Activated effector memory CD4-positive, alpha-beta T cell treated with anti-CD3 and anti-CD28 coated beads, Interleukin-2, amount 50 U/mL, for 16 hours (primary cell): ENCODE results near the gene OAS3.
"Not testable (repeated sequence)": the region's sequence is repeated elsewhere in the genome, so short reads cannot be mapped to it uniquely, and the experiment has no call there.

Experiments used
- DNase-seq: peaks from one replicate; pipeline ENCODE4 v3.0.0-alpha.2; 2020

Gene OAS3

GRCh38 chr12:112927475-112927874 lies 10.8 kb upstream of the OAS3 start:
- DNase-seq, result no peak

- DNase-seq, result no peak
These were observed 10.3 kb upstream of the OAS3 start for GRCh38 chr12:112927925-112928324.

GRCh38 chr12:112928978-112929377 lies 9.3 kb upstream of the OAS3 start:
- DNase-seq, result no peak

DNA sequence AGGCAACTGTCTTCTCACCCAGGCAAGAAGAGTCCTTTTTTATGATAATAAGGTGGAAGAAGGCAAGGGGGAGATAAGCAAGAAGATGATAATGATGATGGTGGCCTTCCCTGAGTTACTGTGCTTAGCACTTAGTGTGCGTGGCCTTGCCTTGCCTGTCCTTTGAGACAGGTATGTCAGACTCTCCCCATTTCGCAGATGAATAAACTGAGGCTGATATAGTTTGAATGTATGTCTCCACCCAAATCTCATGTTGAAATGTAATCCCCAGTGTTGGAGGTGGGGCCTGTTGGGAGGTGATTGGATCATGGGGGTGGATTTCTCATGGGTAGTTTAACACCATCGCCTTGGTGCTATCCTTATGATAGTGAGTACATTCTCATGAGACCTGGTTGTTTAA lies 8.6 kb upstream of the OAS3 start:
- no peak for DNase-seq

GRCh38 chr12:112930350-112930749 lies 7.9 kb upstream of the OAS3 start:
- DNase-seq, result no peak

DNA sequence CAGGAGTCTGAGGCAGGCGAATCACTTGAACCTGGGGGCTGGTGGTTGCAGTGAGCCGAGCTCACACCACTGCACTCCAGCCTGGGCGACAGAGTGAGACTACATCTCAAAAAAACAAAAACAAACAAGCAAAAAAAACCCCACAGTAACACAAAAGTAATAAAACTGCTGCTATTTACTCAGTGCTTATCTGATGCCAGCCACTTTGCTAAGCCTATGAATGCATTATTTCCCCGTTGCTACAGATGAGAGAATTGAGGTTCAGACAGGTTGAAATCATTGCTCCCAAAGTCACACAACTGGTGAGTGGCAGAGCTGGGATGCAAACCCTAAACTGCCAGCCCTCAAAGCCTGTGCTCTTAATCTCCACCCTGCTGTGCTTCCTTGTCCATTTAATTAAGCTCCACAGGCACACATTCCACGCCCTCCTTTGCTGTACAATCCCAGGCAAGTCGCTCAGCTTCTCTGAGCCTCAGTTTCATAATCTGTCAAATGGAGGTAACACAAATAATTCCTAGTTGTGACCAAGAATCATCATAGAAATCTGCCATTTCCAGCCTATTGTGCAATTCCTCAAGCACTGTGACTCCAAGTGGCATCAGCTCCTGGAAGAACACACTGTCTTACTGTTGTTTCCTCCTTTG lies 5.7 kb upstream of the OAS3 start:
- DNase-seq, result no peak

DNA sequence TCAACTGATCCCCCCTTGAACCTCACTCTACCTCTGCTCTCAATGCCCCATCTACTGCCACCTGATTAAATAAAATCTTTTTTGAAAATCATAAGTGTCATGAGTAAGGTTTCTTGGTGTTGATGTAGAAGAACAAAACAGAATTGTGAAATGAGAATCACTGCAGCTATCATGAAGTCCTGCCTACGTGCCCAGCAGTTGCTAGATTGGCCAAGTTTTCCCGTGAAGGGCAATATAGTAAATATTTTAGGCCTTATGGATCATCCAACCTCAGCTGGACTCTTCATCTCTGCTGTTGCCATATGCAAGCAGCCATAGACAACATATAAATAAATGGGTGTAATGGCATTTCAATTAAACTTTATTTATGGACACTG lies 5.2 kb upstream of the OAS3 start:
- DNase-seq, result no peak

- DNase-seq, result no peak
These were observed 2.0 kb upstream of the OAS3 start for GRCh38 chr12:112936264-112936663.

DNA sequence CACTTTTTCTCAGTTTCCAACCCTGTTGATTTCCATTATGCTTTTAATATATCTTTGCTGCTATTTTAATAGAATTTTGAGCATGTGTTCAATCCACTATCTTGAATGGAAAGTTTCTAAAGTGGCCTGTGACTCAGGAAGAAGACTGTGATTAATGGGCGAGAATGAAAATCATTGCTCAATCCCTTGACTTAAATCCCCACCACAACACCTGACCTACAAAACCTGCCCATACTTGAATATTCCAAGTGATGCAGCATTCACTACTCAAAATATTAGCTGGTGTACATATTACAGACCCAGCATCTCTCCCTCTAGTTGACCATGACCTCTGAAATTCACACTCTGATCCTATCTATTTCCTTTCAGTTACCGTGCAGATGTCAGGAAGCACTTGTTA lies 1.3 kb upstream of the OAS3 start:
- DNase-seq, result no peak

- DNase-seq, result no peak
These were observed 477 bp downstream of the OAS3 start for GRCh38 chr12:112938751-112939150.

GRCh38 chr12:112939761-112940381 lies 1.6 kb downstream of the OAS3 start:
- no peak for DNase-seq

DNA sequence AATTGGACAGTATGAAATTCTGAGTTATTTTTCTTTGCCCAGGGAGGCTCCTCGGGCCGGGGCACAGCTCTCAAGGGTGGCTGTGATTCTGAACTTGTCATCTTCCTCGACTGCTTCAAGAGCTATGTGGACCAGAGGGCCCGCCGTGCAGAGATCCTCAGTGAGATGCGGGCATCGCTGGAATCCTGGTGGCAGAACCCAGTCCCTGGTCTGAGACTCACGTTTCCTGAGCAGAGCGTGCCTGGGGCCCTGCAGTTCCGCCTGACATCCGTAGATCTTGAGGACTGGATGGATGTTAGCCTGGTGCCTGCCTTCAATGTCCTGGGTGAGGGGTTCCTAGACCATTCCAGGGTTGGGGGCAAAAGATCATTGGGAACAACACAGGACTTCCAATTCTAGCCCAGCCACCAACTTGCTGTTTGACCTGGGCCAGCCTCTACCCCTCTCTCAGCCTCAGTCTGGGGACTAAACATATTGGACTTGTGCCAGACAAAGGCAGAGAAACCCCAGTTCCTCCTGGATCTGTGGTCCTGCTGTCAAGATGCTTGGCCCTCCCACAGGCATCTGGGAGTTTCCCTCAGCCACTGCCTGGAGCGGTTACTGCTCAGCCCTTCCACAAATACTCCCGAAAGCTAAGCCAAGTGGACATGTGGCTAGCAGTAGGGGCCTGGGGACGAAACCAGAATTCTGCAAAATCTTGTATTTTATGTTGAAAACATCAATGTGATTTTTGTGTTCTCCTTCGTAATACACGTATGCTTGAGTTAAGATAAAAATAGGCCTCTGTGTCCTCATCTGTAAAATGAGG lies 3.5 kb downstream of the OAS3 start:
- DNase-seq, result no peak

DNA sequence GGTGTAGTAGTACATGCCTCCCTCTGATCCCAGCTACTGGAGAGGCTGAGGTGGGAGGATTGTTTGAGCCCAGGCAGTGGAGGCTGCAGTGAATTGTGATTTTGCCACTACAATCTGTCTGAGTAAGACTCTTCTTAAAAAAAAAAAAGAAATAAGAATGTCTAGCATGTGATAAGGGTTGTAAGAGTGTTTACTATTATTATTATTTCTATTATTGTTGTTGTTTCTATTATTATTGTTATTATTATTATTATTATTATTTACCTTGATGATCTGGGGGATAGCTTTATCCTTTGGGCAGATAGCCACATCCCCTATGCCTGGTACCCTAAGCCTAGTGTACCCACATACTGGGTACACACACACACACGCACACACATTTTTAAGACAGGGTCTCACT lies 4.3 kb downstream of the OAS3 start:
- no peak for DNase-seq

- DNase-seq, result no peak
These were observed 5.9 kb downstream of the OAS3 start for GRCh38 chr12:112944024-112944690.

DNA sequence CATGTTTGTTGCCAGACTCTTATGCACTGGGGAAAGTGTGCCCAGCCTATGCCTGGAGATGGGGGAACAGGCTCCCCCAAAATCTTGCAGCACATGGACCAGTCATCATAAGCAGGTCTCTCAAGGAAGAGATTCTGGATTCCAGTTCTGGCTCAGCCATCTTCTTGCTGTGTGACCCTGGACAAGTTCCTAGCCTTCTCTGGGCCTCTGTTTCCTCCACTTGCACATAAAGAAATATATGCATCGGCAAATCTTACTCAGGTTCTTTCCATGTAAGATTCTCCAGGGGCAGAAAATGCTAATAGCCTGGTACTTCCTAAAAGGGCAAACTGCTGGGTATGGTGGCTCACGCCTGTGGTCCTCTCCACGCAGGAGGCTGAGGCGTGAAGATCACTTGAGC lies 7.2 kb downstream of the OAS3 start:
- no peak for DNase-seq

- DNase-seq, result no peak
These were observed 8.1 kb downstream of the OAS3 start for GRCh38 chr12:112946236-112947000.

- DNase-seq, result no peak
These were observed 9.0 kb downstream of the OAS3 start for GRCh38 chr12:112947314-112947713.

GRCh38 chr12:112947761-112948160 lies 9.5 kb downstream of the OAS3 start:
- DNase-seq, result no peak

- DNase-seq, result no peak
These were observed 10.5 kb downstream of the OAS3 start for GRCh38 chr12:112948806-112949205.

- DNase-seq, result no peak
These were observed 12.4 kb downstream of the OAS3 start for GRCh38 chr12:112950701-112951100.

GRCh38 chr12:112957125-112957524 lies 18.9 kb downstream of the OAS3 start:
- not testable (repeated sequence) for DNase-seq

DNA sequence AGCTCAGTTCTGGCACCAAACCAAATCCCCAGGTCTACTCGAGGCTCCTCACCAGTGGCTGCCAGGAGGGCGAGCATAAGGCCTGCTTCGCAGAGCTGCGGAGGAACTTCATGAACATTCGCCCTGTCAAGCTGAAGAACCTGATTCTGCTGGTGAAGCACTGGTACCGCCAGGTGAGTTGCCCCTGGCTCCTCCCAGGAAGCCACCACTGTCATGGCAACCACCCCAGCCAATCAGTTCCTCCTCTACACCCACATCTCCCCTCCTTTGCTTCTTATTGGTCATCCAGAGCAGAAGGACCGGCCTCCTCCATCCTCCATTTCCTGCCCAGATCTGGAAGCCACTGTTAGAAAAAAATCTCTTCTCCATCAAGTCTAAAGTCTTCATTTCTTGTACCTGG lies 22.8 kb downstream of the OAS3 start:
- no peak for DNase-seq

DNA sequence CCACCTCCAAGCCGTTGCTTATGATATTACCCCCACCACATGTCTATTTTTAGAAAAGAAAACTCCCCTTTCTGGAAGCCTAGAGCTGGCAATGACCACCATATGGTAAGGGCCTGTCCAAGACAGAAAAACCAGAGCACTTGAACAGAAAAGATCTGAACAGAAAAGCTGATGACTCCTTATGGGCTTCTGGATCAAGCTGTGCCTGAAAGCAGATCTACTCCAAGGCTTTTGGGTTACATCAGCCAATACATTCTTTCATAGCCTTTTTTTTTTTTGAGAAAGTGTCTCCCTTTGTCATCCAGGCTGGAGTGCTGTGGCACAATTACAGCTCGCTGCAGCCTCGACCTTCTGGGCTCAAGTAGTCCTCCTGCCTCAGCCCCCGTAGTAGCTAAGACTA lies 23.3 kb downstream of the OAS3 start:
- DNase-seq, result no peak
